HUES6 (cell line): ENCODE measurements around the gene SVOPL.

Experiments
- H3K27ac ChIP-seq: 2 replicates; pipeline ENCODE4 v1.7.0; 2013; ENCODE audit warnings: low read depth, mild to moderate bottlenecking, low read length, inconsistent platforms
- H3K27me3 ChIP-seq: 2 replicates; pipeline ENCODE4 v1.6.1; 2013; ENCODE audit warnings: low read length; ENCODE audit not compliant: control insufficient read depth, insufficient read depth
- H3K36me3 ChIP-seq: 2 replicates; pipeline ENCODE4 v1.6.1; 2013; ENCODE audit warnings: low read length; ENCODE audit not compliant: control insufficient read depth, insufficient read depth
- H3K4me1 ChIP-seq: 2 replicates; pipeline ENCODE4 v1.6.1; 2013; ENCODE audit warnings: low read length; ENCODE audit not compliant: control insufficient read depth, insufficient read depth
- H3K4me3 ChIP-seq: 2 replicates; pipeline ENCODE4 v1.5.1; 2013; ENCODE audit warnings: low read depth, low read length
- H3K9ac ChIP-seq: one replicate; pipeline ENCODE4 v1.6.1; 2013; ENCODE audit warnings: mild to moderate bottlenecking, low read length
- H3K9me3 ChIP-seq: 2 replicates; pipeline ENCODE4 v1.6.1; 2013; ENCODE audit warnings: low read depth, low read length; ENCODE audit not compliant: control insufficient read depth, insufficient read depth

The SVOPL gene

DNA sequence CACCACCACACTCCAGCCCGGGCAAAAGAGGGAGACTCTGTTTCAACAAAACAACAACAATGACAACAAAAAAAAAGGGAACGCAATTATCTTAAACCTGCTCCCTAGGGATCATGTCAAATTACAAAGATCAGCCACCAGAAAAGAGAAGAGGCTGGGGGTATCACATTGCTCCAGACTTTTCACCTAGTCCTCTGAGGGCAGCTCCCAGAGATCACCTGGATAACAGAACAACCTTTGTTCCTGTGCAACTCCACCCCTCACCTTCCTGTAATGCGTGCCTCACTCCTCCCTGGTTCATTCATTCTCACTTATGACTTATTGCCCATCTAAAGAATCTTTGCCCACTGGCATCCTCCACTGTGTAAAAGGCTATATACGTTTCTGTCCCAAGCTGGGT, 31.8 kb downstream of the SVOPL start:
- no peak overlapping the region for H3K9ac ChIP-seq
- peaks cover 24% of the 10 kb centered on the region for H3K4me1 ChIP-seq
- H3K27me3 ChIP-seq = no peaks in the 10 kb centered on the region
- peaks cover 7% of the 10 kb centered on the region; the same call in 1 of the 2 replicates for H3K9me3 ChIP-seq
- H3K4me3 ChIP-seq = no peak overlapping the region
- no peaks in the 10 kb centered on the region for H3K36me3 ChIP-seq
- H3K27ac ChIP-seq = no peak overlapping the region

DNA sequence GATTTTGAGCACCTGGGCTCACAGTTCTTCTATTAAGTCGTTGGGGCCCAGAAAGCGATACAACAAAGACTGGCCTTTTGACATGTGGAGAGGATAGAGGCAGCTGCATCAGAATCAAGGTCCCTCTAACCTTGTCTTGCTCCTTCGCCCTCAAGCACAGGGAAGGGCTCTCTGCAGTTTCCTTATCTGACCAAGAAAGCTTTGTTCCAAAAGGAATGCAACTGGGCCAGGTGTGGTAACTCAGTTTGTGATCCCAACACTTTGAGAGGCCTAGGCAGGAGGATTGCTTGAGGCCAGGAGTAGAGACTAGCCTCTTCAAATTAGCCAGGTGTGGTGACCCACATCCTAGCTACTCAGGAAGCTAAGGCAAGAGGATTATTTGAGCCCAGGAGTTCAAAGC, 32.2 kb downstream of the SVOPL start:
- H3K27me3 ChIP-seq = no peaks in the 10 kb centered on the region
- peaks cover 7% of the 10 kb centered on the region; the same call in 1 of the 2 replicates for H3K9me3 ChIP-seq
- no peak overlapping the region for H3K9ac ChIP-seq
- no peaks in the 10 kb centered on the region for H3K36me3 ChIP-seq
- H3K27ac ChIP-seq = no peak overlapping the region
- H3K4me1 ChIP-seq = peaks cover 24% of the 10 kb centered on the region
- H3K4me3 ChIP-seq = no peak overlapping the region

DNA sequence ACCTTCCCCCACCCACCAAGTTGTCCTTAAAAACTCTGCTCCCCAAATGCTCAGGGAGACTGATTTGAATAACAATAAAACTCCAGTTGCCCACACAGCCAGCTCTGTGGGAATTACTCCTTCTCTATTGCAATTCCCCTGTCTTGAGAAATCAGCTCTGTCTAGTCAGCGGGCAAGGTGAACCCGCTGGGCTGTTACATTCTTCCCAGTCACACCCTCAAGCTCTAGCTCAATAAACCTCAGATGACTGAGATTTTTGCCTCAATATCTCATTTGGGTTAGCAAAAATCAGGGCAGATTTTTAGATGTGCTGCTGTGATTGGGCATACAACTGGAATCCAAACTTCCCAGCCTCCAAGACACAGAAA, 32.9 kb downstream of the SVOPL start:
- Histone ChIP-seq H3K4me3 (no peak overlapping the region; the same call in 1 of the 2 replicates), H3K9me3 (peaks cover 7% of the 10 kb centered on the region; the same call in 1 of the 2 replicates), H3K4me1 (peaks cover 32% of the 10 kb centered on the region), H3K36me3 (no peaks in the 10 kb centered on the region), H3K27ac (no peak overlapping the region), H3K9ac (no peak overlapping the region), H3K27me3 (no peaks in the 10 kb centered on the region)

DNA sequence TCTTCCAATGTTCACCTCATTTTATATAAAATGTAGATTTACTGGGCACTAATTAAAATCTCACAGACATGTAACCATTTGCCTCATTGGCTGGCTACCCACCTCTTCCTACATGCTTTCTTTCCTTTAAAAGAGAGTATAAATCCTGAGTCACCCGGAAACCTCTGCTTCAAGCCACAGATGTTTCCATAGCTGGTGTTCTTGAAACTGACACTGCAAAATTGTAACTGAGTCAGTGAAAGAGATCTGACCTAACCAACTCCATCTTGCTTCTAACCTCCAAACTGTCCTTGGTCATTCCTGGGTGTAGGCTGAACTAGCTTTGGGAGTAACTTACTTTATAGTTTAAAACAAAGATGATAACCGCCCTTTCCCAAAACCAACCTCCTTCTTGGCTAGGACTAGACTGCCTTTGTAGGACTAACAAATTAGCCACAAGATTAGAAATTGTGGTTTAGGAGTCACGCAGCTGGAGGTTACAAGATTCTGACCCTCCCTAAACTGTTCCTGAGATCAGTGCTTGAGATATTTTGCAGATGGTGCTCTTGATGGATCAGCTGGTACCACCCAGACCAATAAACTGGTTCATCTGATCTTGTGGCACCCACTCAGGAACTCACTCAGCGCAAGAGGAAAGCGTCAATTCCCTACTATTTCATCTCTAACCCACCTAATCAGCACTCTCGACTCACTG, 33.5 kb downstream of the SVOPL start:
- no peak overlapping the region for H3K4me3 ChIP-seq
- peaks cover 37% of the 10 kb centered on the region for H3K4me1 ChIP-seq
- no peak overlapping the region for H3K27ac ChIP-seq
- H3K27me3 ChIP-seq = no peaks in the 10 kb centered on the region
- no peaks in the 10 kb centered on the region for H3K36me3 ChIP-seq
- H3K9me3 ChIP-seq = peaks cover 7% of the 10 kb centered on the region; the same call in 1 of the 2 replicates
- H3K9ac ChIP-seq = no peak overlapping the region

DNA sequence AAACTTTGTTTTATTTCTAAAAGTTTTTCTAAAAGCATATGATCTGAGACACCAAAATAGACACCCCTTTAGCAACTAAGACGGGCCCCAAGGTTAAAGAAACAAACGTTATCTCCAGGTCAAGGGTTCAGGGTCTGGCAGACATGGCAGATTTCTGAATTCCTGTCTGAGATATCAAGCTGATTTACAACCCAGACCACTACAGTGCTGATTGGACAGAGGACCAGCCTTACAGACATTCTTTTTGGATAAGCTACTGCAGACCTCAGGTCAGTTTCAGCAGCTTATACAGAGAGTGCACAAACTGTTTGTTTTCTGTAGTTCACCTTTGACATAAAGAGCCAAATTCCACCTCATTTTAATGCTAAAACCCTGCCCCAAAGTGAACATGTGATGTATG, 34.8 kb downstream of the SVOPL start:
- Histone ChIP-seq H3K4me1 (peaks cover 42% of the 10 kb centered on the region), H3K9me3 (peaks cover 7% of the 10 kb centered on the region; the same call in 1 of the 2 replicates), H3K9ac (no peak overlapping the region), H3K36me3 (no peaks in the 10 kb centered on the region), H3K4me3 (no peak overlapping the region), H3K27me3 (no peaks in the 10 kb centered on the region), H3K27ac (no peak overlapping the region)

DNA sequence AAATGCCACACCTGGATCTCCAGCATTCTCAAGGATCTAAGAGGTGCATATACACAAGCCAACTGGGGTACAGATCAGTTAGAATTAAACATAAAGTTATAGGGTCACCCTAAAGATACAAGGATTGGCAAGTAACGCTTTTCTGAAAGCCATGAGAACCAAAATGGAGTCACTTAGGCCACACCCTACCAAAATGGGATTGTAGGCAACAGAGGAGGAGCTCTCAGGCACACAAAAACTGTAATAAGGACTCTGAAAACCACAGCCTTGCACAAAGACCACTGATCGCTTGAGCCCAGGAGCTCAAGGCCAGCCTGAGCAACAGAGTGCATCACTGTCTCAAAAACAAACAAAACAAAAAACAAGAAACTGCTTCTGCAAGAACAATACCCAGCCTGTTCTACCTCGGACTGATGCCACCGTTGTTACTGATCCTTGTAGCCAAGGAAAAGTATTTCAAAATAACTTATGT, 35.5 kb downstream of the SVOPL start:
- no peak overlapping the region for H3K4me3 ChIP-seq
- peaks cover 7% of the 10 kb centered on the region; the same call in 1 of the 2 replicates for H3K9me3 ChIP-seq
- H3K36me3 ChIP-seq = no peaks in the 10 kb centered on the region
- H3K9ac ChIP-seq = no peak overlapping the region
- H3K4me1 ChIP-seq = peaks cover 42% of the 10 kb centered on the region
- H3K27ac ChIP-seq = no peak overlapping the region
- no peaks in the 10 kb centered on the region for H3K27me3 ChIP-seq

DNA sequence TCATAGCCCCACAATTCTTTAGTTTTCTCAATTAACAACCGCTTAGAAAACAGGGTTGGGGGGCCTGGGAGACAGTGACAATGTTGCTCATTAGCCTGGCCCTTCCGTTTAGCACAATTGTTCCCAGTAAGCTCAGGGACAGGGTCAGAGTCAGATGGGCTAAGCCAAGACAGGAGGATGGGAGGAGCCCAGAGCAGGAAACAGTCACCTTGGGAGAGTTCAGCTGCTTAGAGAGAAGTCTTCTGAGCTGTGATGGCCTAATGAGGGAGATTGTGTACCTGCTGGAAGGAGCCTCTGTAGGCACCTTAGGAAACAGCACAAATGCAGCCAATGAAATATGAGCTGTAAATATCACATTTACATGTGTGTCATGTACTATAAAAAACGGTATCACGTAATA, 35.9 kb downstream of the SVOPL start:
- peaks cover 7% of the 10 kb centered on the region; the same call in 1 of the 2 replicates for H3K9me3 ChIP-seq
- no peak overlapping the region for H3K27ac ChIP-seq
- peak overlapping the region; percentile 26; the same call in 1 of the 2 replicates for H3K4me3 ChIP-seq
- no peaks in the 10 kb centered on the region for H3K36me3 ChIP-seq
- H3K4me1 ChIP-seq = peaks cover 42% of the 10 kb centered on the region
- H3K9ac ChIP-seq = no peak overlapping the region
- no peaks in the 10 kb centered on the region for H3K27me3 ChIP-seq

DNA sequence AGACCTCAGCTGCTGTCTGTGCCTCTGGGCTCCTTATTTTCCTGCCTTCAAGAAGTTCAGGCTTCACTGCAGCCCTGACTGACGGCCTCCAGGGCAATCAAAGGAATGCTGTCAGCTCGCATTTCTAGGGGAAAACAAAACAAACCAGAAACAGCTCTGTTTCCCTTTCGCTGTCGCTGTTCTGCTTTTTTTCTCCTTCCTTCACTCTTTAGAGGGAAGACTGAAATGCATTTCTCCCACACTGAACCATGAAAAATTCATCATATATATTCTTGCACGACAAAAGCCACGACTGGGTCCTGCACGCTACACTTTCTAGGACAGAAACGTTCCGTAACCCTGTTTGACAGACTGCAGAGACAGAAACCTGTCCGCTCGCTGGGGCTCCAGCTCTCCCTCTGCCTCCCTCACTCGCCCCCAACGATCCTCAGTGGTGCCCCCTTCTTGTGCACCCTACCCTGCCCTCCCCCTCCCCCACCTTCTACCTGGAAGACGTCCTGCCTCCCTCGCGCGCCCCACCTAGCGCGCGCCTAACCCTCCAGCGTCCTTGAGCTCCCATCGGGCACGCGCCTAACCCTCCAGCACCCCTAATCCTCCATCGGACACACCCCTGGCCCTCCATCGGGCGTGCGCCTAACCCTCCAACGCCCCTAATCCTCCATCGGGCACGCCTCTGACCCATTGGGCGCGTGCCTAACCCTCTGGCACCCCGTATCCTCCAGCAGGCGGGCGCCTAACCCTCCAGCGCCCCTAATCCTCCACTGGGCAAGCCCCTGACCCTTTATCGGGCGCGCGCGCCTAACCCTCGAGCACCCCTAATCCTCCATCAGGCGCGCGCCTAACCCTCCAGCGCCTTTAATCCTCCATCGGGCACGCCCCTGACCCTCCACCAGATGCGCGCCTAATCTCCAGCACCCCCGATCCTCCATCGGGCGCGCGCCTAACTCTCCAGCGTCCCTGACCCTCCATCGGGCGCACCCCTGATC, 37.1 kb downstream of the SVOPL start:
- Histone ChIP-seq H3K27me3 (no peaks in the 10 kb centered on the region), H3K36me3 (no peaks in the 10 kb centered on the region), H3K9ac (peak overlapping the region; percentile 75), H3K27ac (no peak overlapping the region), H3K4me1 (peaks cover 42% of the 10 kb centered on the region), H3K4me3 (peak overlapping the region; percentile 67), H3K9me3 (peaks cover 7% of the 10 kb centered on the region; the same call in 1 of the 2 replicates)

DNA sequence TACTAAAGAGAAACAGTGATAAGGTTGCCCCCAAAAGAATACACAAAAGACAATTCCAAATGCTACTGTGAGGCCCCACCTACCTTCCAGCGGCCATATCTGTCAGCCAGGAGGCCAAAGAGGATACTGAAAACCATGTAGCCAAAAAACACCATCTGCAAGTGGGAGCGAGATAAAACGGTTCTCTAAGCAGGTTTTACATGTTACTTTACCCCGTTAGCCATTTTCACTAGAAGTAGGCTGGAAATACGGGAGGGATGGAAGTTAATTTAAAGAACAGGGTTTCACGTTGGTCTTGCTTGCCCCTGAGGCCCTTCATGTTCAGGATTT, 38.2 kb downstream of the SVOPL start:
- H3K9me3 ChIP-seq = peaks cover 3% of the 10 kb centered on the region; the same call in 1 of the 2 replicates
- H3K27ac ChIP-seq = no peak overlapping the region
- H3K36me3 ChIP-seq = no peaks in the 10 kb centered on the region
- H3K4me1 ChIP-seq = peaks cover 36% of the 10 kb centered on the region
- H3K27me3 ChIP-seq = no peaks in the 10 kb centered on the region
- H3K4me3 ChIP-seq = no peak overlapping the region
- no peak overlapping the region for H3K9ac ChIP-seq

DNA sequence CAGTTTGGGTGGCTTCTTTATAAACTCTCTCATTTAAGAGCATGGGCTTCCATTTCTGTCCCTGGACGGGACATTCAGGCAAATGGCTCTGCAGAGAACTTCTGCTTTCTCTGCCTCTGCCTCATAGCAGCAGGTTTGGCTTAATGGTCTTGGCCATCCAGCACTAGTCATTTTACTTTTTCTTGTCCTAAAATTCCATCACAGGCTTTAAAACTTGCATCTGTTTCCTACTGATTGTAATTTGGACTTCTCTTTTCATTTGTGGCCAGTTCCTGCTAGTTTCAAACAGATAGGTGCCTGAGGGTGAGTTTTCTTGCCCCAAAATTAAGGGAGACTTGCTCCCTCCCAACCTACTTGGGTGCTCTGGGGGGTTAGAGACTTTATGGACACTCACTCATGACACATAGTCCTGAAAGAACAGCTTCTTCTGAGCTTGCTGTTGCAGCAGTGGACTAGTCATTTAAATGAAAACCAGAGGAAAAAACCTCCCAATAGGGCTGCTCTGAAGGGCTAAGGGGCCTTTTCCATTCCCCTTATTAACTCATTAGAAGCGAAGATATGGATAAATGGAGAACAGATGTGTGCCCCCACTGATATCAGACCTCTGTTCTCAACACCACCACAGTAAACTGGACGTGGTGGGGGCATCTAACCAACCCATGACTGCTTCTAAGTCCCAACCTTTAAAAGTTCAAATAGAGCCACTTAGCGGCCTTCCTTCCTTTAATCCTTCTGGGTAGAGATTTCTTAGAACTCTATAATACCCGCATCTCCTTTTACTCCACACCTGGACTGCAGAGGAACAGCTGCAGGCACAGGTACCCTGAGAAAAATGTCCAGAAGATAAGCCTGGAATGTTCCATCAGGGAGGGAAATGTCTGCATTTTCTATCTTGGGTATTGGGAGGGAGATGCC, 38.8 kb downstream of the SVOPL start:
- Histone ChIP-seq H3K4me3 (no peak overlapping the region), H3K36me3 (no peaks in the 10 kb centered on the region), H3K4me1 (peaks cover 32% of the 10 kb centered on the region), H3K27ac (no peak overlapping the region), H3K27me3 (no peaks in the 10 kb centered on the region), H3K9me3 (peaks cover 3% of the 10 kb centered on the region; the same call in 1 of the 2 replicates), H3K9ac (no peak overlapping the region)
